SW 1271 (cell line): ENCODE results near the gene CCDC112.
A peak's percentile ranks its signal among the peaks of the same experiment; 100 is the strongest.
"Not testable (repeated sequence)": the region's sequence is repeated elsewhere in the genome, so short reads cannot be mapped to it uniquely, and the experiment has no call there.

ENCODE experiments used
- DNase-seq, 2 experiments: peaks; one replicate each; lab custom pipeline; 2025; lab: John Stamatoyannopoulos, UW

CCDC112 gene

GRCh38 chr5:115260248-115260647 is 36.2 kb downstream of the CCDC112 start:
- no peak for DNase-seq

DNA sequence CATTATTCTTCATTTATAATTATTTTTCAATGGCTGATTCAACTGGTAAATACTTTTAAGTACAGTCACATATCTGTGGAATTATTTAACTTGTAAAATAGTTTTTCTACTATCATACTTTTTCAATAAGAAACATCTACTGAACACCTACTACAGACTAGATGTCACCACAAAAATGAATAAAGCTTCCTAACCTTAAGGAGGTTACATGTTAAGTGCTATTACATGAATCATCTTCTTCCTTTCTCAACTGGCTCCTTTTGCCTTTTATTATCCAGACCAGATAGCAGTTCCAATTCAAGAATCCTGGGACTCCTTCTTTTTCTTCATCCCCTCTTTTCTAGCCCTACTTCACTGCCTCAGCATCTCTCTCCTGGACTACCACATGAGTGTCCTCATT is 38.5 kb downstream of the CCDC112 start:
- DNase-seq: no peak

- not testable (repeated sequence) for DNase-seq
These were observed 47.1 kb downstream of the CCDC112 start for GRCh38 chr5:115249379-115249778.

DNA sequence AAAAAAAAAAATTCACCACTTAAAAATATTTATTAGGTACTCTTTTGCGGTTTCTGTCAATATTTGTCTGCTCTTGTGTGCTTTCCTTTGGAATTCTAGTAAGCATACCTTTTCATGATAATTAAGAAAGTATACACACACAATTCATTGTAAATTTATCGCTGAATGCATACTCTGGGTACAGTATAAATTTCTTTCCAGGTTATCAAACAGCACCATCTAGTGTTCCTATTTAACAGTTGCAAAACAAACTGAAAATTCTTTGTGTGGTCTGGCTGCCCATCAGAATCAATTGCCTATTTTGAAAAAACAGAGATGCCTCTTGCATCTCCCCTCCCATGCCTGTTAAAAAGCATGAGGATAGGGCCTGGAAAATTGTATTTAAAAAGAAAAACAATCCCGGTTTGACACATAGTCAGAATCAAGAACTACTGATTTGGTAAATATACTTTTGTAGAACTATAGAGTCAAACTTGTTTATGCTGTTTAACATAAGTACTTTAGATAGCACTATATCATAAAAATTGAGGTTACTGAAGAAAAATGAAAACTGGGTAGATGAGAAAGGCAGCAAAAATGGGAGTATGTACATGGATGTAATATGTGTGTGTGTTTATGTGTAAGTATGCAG is 50.0 kb downstream of the CCDC112 start:
- DNase-seq: peak in 1 of 2 experiments; percentile 67

GRCh38 chr5:115243412-115243811 is 53.0 kb downstream of the CCDC112 start:
- peak in 1 of 2 experiments; percentile 21 for DNase-seq

GRCh38 chr5:115241881-115242642 is 54.4 kb downstream of the CCDC112 start:
- no peak for DNase-seq

DNA sequence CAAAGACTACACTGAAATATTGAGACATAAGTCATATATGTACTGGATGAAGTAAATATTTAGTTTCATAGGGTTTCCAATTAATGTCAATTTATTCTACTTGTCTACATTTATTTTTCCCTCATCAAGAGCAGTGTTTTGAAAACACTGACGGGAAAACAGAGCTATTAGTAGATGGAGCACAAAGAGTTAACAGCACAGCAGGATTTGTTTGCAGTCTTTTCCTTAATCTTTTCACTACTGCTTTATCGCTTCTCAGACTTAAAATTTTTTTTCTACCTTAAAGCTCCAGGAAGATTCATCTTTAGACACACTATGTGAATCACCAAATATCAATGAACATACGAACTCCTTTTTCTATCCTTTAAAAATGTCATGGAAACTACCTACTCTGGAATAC is 59.4 kb downstream of the CCDC112 start:
- DNase-seq: no peak

DNA sequence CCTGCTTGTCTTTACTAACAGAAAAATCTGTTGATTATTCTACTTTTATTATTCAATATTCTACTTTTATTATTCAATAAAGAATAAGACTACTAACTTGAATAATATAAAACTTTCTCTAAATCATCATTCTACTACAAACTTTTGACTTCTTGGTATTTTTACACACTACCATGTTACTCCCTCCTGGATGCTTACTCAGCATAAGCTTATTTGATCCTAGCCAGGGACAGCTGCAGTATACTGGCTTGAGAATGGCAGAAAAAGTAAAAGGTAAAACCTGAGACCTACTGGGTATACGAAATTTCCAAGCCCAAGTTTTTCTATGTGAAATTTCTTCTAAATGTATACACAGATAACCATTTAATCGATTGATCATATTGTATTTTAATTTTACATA is 59.9 kb downstream of the CCDC112 start:
- DNase-seq: no peak

GRCh38 chr5:115231598-115231997 is 64.9 kb downstream of the CCDC112 start:
- DNase-seq: no peak

- DNase-seq: no peak
These were observed 66.8 kb downstream of the CCDC112 start for GRCh38 chr5:115229606-115230005.

DNA sequence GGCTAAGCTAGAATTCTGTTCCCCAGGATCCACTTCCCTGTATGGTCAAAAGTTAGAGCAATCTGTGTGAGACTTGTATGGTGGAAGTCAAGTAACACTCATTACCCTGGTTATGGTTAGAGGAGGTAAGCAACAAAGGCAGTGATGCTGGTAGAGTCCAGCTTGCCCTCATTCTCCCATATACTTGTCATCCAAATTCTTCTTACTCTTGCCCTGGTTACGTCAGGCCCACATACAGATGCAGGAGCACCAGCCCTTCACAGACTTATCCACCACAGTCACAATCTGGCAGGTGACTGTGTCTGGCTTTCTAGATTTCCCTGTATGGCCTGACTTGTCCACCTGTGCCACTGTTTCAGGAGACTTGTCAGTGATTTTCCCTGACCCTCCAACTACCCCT is 69.2 kb downstream of the CCDC112 start:
- DNase-seq: no peak
